Measurements from ENCODE around the gene PCDHA8. TPM values are rescaled to one million over a fixed set of nuclear protein-coding genes. Genes with fewer than 3 reads are reported as not detected.

The PCDHA8 gene
- total RNA-seq, 1 donor from 2014 or later, result 1.0 TPM

DNA sequence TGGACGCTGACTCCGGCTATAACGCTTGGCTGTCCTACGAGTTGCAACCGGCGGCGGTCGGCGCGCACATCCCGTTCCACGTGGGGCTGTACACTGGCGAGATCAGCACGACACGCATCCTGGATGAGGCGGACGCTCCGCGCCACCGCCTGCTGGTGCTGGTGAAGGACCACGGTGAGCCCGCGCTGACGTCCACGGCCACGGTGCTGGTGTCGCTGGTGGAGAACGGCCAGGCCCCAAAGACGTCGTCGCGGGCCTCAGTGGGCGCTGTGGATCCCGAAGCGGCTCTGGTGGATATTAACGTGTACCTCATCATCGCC, 36.2 kb downstream of the PCDHA8 start:
- DNase-seq (ENCODE audit: low read depth) (no peak), FAIRE-seq (no peak)
- Histone ChIP-seq H3K4me3 (ENCODE audit: insufficient read depth, low read depth, low read length) (no peak overlapping the region), H3K79me2 (ENCODE audit: insufficient read depth, low read length) (no peaks in the 10 kb centered on the region), H4K20me1 (ENCODE audit: insufficient read depth, low read length) (no peaks in the 10 kb centered on the region), H3K27ac (ENCODE audit: low read depth, low read length) (no peak overlapping the region), H3K27me3 (ENCODE audit: insufficient read depth, low read length) (no peaks in the 10 kb centered on the region), H3K4me1 (ENCODE audit: insufficient read depth, low read length) (no peaks in the 10 kb centered on the region), H3K9ac (ENCODE audit: low read length) (no peak overlapping the region), H2AFZ (ENCODE audit: low read depth, low read length) (no peak overlapping the region), H3K36me3 (ENCODE audit: insufficient read depth, low read length) (no peaks in the 10 kb centered on the region), H3K9me3 (ENCODE audit: insufficient read depth, low read depth, low read length) (peaks cover 15% of the 10 kb centered on the region), H3K4me2 (ENCODE audit: low read length) (no peak overlapping the region)
- Mint-ChIP-seq H3K4me1 (ENCODE audit: low read depth, unreplicated experiment) (peaks cover 6% of the 10 kb centered on the region), H3K9me3 (ENCODE audit: unreplicated experiment) (peaks cover 3% of the 10 kb centered on the region), H3K36me3 (ENCODE audit: low read depth, unreplicated experiment) (peaks cover 17% of the 10 kb centered on the region), H3K4me3 (ENCODE audit: unreplicated experiment) (no peak overlapping the region), H3K27ac (ENCODE audit: unreplicated experiment) (no peak overlapping the region), H3K27me3 (ENCODE audit: low read depth, unreplicated experiment) (no peaks in the 10 kb centered on the region)
- no peak for TF ChIP-seq EZH2 (IDR thresholded peaks at IDR 0.05; ENCODE audit: insufficient read depth, low read length)
- TF ChIP-seq, protein P1, sequence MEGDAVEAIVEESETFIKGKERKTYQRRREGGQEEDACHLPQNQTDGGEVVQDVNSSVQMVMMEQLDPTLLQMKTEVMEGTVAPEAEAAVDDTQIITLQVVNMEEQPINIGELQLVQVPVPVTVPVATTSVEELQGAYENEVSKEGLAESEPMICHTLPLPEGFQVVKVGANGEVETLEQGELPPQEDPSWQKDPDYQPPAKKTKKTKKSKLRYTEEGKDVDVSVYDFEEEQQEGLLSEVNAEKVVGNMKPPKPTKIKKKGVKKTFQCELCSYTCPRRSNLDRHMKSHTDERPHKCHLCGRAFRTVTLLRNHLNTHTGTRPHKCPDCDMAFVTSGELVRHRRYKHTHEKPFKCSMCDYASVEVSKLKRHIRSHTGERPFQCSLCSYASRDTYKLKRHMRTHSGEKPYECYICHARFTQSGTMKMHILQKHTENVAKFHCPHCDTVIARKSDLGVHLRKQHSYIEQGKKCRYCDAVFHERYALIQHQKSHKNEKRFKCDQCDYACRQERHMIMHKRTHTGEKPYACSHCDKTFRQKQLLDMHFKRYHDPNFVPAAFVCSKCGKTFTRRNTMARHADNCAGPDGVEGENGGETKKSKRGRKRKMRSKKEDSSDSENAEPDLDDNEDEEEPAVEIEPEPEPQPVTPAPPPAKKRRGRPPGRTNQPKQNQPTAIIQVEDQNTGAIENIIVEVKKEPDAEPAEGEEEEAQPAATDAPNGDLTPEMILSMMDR (IDR thresholded peaks at IDR 0.05; ENCODE audit: insufficient read depth, low read depth, low read length), result no peak

DNA sequence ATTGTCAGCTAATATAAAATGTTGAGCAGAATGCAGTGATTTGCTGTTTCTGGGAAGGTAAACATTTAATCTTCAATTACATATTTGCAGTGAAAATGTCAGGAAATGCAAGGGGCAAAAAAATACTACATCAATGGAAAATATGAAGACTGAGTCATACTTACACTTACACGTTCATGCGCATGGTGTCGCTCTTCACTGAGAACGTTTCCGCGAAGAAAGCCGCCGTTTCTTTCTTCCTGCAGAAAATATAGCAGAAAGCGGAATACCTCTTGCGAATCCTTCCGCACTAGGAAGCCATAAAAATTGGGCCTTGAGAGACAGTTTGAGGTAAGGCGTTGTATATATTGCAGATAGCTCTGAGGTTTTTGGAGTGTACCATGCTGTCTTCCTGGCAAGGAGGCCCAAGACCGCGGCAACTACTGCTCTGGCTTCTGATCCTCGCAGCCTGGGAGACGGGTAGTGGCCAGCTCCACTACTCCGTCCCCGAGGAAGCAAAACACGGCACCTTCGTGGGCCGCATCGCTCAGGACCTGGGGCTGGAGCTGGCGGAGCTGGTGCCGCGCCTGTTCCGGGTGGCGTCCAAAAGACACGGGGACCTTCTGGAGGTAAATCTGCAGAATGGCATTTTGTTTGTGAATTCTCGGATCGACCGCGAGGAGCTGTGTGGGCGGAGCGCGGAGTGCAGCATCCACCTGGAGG, 41.1 kb downstream of the PCDHA8 start, which contains the start of gene PCDHA13:
Gene PCDHA13 (plus strand): TSS at position 236 of the 702 bp plus-strand sequence. CDS start 145 bp downstream, at position 381.
- Histone ChIP-seq H3K9ac (ENCODE audit: low read length) (no peak within 1 kb of the TSS), H3K27me3 (ENCODE audit: insufficient read depth, low read length) (no peaks in the 10 kb centered on the region), H4K20me1 (ENCODE audit: insufficient read depth, low read length) (no peaks in the 10 kb centered on the region), H3K4me1 (ENCODE audit: insufficient read depth, low read length) (no peaks in the 10 kb centered on the region), H3K79me2 (ENCODE audit: insufficient read depth, low read length) (no peaks in the 10 kb centered on the region), H3K36me3 (ENCODE audit: insufficient read depth, low read length) (no peaks in the 10 kb centered on the region), H3K9me3 (ENCODE audit: insufficient read depth, low read depth, low read length) (peaks cover 15% of the 10 kb centered on the region), H3K4me3 (ENCODE audit: insufficient read depth, low read depth, low read length) (no peak within 1 kb of the TSS), H3K4me2 (ENCODE audit: low read length) (no peak within 1 kb of the TSS), H3K27ac (ENCODE audit: low read depth, low read length) (no peak within 1 kb of the TSS), H2AFZ (ENCODE audit: low read depth, low read length) (no peak within 1 kb of the TSS)
- peaks cover 18% of the 10 kb centered on the region for H3K36me3 Mint-ChIP-seq (ENCODE audit: low read depth, unreplicated experiment)
- no peak for TF ChIP-seq EZH2 (IDR thresholded peaks at IDR 0.05; ENCODE audit: insufficient read depth, low read length)
- TF ChIP-seq, protein P1 (IDR thresholded peaks at IDR 0.05; ENCODE audit: insufficient read depth, low read depth, low read length), result no peak
- peak within 1 kb of the TSS; percentile 80 for H3K4me3 Mint-ChIP-seq (ENCODE audit: unreplicated experiment)
- H3K9me3 Mint-ChIP-seq (ENCODE audit: unreplicated experiment), result peaks cover 6% of the 10 kb centered on the region
- no peak within 1 kb of the TSS for H3K27ac Mint-ChIP-seq (ENCODE audit: unreplicated experiment)
- DNase-seq (ENCODE audit: low read depth) (no peak), FAIRE-seq (no peak)
- H3K27me3 Mint-ChIP-seq (ENCODE audit: low read depth, unreplicated experiment), result no peaks in the 10 kb centered on the region
- H3K4me1 Mint-ChIP-seq (ENCODE audit: low read depth, unreplicated experiment), result no peaks in the 10 kb centered on the region

DNA sequence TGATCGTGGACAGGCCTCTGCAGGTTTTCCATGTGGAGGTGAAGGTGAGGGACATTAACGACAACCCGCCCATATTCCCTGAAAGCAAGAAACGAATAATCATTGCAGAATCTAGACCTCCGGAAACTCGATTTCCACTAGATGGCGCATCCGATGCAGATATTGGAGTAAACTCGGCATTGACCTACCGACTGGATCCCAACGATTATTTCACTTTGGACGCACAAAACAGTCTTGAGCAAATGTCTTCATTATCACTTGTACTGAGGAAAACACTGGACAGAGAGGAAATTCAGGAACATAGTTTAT, 41.6 kb downstream of the PCDHA8 start:
- Histone ChIP-seq H3K4me1 (ENCODE audit: insufficient read depth, low read length) (no peaks in the 10 kb centered on the region), H2AFZ (ENCODE audit: low read depth, low read length) (no peak overlapping the region), H4K20me1 (ENCODE audit: insufficient read depth, low read length) (no peaks in the 10 kb centered on the region), H3K9ac (ENCODE audit: low read length) (no peak overlapping the region), H3K9me3 (ENCODE audit: insufficient read depth, low read depth, low read length) (peaks cover 11% of the 10 kb centered on the region), H3K27ac (ENCODE audit: low read depth, low read length) (no peak overlapping the region), H3K4me3 (ENCODE audit: insufficient read depth, low read depth, low read length) (no peak overlapping the region), H3K36me3 (ENCODE audit: insufficient read depth, low read length) (no peaks in the 10 kb centered on the region), H3K79me2 (ENCODE audit: insufficient read depth, low read length) (no peaks in the 10 kb centered on the region), H3K27me3 (ENCODE audit: insufficient read depth, low read length) (no peaks in the 10 kb centered on the region), H3K4me2 (ENCODE audit: low read length) (no peak overlapping the region)
- Mint-ChIP-seq H3K4me3 (ENCODE audit: unreplicated experiment) (peak overlapping the region; percentile 80), H3K4me1 (ENCODE audit: low read depth, unreplicated experiment) (no peaks in the 10 kb centered on the region), H3K36me3 (ENCODE audit: low read depth, unreplicated experiment) (peaks cover 18% of the 10 kb centered on the region), H3K9me3 (ENCODE audit: unreplicated experiment) (peaks cover 6% of the 10 kb centered on the region), H3K27ac (ENCODE audit: unreplicated experiment) (no peak overlapping the region), H3K27me3 (ENCODE audit: low read depth, unreplicated experiment) (no peaks in the 10 kb centered on the region)
- TF ChIP-seq, protein P1 (IDR thresholded peaks at IDR 0.05; ENCODE audit: insufficient read depth, low read depth, low read length), result peak; percentile 3
- TF ChIP-seq EZH2 (IDR thresholded peaks at IDR 0.05; ENCODE audit: insufficient read depth, low read length), result no peak
- DNase-seq (ENCODE audit: low read depth) (no peak), FAIRE-seq (no peak)
